HG03469 (cell line): Measurements from ENCODE around the gene CD46.

Source experiments
- ATAC-seq: cut with Tn5 transposase; IDR thresholded peaks from one replicate; pipeline ENCODE4 v1.9.1; 2021; ENCODE audit warnings: mild to moderate bottlenecking, moderate library complexity, moderate number of reproducible peaks; ENCODE audit not compliant: unreplicated experiment

Gene CD46

DNA sequence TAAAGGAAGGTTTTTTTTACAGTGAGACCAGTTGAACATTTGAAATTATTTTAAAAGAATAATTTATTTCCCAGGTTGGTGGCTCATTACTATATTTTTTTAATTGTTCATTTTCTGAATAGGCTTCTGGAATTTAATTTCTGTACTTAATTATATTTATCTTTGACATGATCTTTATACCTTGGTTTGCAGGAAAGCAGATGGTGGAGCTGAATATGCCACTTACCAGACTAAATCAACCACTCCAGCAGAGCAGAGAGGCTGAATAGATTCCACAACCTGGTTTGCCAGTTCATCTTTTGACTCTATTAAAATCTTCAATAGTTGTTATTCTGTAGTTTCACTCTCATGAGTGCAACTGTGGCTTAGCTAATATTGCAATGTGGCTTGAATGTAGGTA lies 41.5 kb downstream of the CD46 start:
- ATAC-seq, result no peak

GRCh38 chr1:207794861-207795260 lies 43.0 kb downstream of the CD46 start:
- no peak for ATAC-seq

- ATAC-seq, result peak; percentile 53
These were observed 45.5 kb downstream of the CD46 start for GRCh38 chr1:207797229-207797973.

- no peak for ATAC-seq
These were observed 47.0 kb downstream of the CD46 start for GRCh38 chr1:207798847-207799246.

GRCh38 chr1:207799989-207800648 lies 48.3 kb downstream of the CD46 start:
- ATAC-seq, result no peak

- ATAC-seq, result no peak
These were observed 50.0 kb downstream of the CD46 start for GRCh38 chr1:207801819-207802218.

GRCh38 chr1:207803678-207804077 lies 51.8 kb downstream of the CD46 start:
- no peak for ATAC-seq

GRCh38 chr1:207804721-207805468 lies 53.0 kb downstream of the CD46 start:
- ATAC-seq, result no peak

- ATAC-seq, result no peak
These were observed 54.1 kb downstream of the CD46 start for GRCh38 chr1:207805841-207806421.

GRCh38 chr1:207806531-207807325 lies 54.9 kb downstream of the CD46 start:
- no peak for ATAC-seq

DNA sequence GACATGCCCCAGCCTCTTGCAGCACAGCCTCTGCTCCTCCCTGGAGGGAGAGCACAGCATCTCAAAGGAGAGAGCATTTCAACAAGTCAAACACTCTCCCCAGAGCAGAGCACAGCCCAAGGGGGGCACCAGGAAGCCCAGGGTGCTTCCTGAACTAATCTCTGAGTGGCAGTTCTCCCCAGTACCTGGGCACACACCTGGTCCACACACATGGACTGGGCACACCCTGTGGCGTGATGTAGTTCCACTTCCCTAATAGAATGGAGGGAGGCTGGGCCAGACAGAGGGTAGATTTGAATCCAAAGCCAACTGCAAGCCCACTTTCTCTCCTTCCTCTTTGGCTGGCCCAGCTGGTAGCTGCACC lies 55.5 kb downstream of the CD46 start:
- ATAC-seq, result no peak

GRCh38 chr1:207807690-207808321 lies 56.0 kb downstream of the CD46 start:
- ATAC-seq, result no peak

GRCh38 chr1:207808322-207808705 lies 56.5 kb downstream of the CD46 start:
- no peak for ATAC-seq

DNA sequence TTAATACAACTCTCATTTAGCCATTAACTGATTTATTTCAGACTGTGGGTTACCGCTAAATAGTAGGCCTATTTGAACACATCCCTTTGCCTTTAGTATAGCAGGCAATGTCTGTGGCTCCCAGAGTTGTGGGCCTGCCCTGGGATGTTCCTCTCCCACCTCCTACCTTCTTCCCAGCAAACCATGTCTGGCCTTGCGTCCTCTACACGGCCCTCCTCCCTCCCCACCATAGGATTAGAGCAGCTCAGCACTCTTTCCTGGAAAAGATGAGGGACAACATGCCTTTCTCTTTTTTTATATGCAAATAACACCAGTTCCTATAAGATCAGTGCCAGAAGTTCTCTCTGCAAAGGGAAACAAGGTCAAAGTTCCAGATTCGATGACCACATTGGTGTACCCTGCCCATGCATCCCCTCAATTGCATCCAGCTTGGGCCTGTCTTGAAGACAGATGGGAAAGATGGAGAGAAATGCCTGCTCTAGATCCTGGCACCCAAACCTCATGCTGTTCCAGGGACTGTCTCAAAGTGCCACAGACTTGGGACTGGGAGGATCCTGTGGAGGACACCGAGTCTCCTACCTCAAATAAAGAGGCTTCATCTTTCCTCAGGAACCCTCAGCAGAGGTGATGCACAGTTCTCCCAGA lies 57.2 kb downstream of the CD46 start:
- no peak for ATAC-seq

GRCh38 chr1:207810173-207810572 lies 58.3 kb downstream of the CD46 start:
- no peak for ATAC-seq

DNA sequence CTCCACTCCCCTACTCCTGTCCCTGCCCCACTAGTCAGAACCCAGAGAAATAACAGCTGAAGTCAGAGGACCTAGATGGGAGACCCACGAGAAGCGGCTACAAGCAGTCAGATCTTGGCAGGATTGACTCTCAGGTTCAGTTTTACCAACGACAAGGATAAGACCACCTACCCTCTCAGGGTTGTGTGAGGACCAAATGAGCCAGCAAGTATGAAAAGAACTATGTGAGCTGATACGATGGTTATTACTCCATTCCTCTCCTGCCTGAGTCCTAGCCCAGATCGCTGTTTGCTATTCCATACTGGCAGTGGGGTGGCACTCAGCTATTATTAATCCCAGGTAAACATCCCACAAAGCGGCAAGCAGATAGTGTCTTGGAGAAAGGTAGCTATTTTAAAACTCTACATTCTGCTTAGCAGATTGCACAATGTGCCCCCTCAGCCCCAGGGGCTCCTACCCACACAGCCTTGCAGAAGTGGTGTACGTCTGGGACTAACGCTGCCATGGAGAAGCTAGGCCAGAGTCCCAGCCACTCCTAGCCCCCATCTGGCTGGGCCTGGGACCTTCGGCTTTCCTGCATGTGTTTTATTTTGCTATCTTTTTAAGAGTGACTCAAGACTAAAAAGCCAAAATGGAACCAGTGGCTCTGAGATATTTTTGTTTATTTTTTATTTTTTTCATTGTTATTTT lies 58.9 kb downstream of the CD46 start:
- no peak for ATAC-seq

DNA sequence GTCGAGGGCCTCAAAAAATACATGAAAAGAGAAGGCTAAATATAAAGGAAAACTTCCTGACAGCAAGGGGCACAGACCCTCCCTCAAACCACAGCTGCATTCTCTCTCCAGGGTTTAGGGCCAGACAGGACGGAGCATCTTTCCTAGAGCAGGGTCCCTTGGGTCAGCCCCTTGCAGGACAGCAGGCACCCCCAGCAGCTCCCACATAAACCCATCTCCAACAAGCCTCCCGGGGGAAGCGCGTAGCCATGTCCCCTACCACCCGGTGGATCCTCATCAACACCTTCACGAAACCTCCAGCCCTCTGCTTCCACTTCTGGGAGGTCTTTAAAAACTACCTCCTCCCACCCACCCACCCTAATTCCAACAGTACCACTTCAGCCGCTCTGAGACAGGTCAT lies 59.5 kb downstream of the CD46 start:
- ATAC-seq, result no peak

DNA sequence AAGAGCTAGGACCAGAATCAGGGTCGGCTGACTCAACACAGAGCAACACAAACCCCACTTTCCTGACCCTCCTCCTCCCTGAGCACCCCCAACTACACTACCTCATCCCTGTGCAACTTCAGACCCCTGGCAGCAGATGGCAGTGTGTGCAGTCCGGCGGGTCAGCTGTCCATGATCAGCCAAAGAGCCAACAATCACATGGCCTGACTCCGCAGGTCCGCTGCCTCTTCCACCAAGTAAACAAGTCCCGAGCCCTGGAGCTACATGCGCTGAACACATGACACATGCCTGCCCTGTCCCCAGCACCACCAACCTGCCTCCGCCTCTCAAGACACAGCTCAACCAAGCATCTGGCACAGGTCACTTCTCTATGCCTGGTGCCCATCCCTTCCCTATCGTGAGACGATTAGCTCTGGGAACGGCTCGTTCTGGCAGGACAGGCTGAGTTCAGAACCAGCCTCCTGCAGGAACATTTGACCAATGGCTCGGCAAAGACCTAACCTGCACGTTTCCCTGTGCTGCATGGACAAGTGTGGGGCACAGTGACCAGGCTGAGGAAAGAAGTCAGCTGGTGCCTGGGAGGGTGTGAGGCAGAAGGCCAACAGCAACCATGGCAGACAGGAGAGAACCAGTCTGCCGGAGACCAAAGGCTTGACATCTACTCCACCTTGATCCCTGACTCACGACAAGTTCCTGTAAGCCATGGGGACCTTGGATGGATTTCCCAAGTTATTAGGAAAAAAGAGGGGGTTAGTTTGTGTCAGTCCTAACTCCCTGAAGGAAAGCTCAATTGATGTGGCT lies 60.3 kb downstream of the CD46 start:
- no peak for ATAC-seq
